ENCODE data around the gene TEX53.
A peak's percentile ranks its signal among the peaks of the same experiment; 100 is the strongest.

- TF ChIP-seq MAX (IDR thresholded peaks at IDR 0.05) (no peak), EZH2 (IDR thresholded peaks at IDR 0.05; ENCODE audit: low read depth, low read length, severe bottlenecking) (no peak), CREB1 (IDR thresholded peaks at IDR 0.05) (no peak), ZNF274 (IDR thresholded peaks at IDR 0.05; ENCODE audit: borderline replicate concordance, extremely low read depth, low read length) (no peak), CBX8 (IDR thresholded peaks at IDR 0.05; ENCODE audit: borderline replicate concordance, low read depth, low read length) (no peak), CTCF (IDR thresholded peaks at IDR 0.05; ENCODE audit: control extremely low read depth in 1 of 3, insufficient read depth in 1 of 3, low read depth in 1 of 3, low read length in 3 of 3) (0 out of 4 replicates have a peak, but pooled peaks of 1 of the 3 experiments have one; percentile 12), RFX5 (IDR thresholded peaks at IDR 0.05; ENCODE audit: borderline replicate concordance, low read depth, low read length) (no peak), ATF2 (IDR thresholded peaks at IDR 0.05; ENCODE audit: low read length) (no peak), USF2 (IDR thresholded peaks at IDR 0.05; ENCODE audit: low read length) (no peak), RNF2 (IDR thresholded peaks at IDR 0.05; ENCODE audit: borderline replicate concordance, low read depth, low read length, missing control alignments, poor library complexity, severe bottlenecking) (no peak), RXRA (IDR thresholded peaks at IDR 0.05; ENCODE audit: insufficient read depth, low read depth, low read length) (no peak), POLR2A (IDR thresholded peaks at IDR 0.05; ENCODE audit: control extremely low read depth in 1 of 2, low read depth in 2 of 2, low read length in 2 of 2) (no peak)
Observed at GRCh38 chr9:114674798-114675540, 17.4 kb upstream of the TEX53 start.

Measured in H1 (cell line).